CD8-positive, alpha-beta memory T cell (primary cell): Measurements from ENCODE around the gene C1QTNF12. TPM values are rescaled to one million over a fixed set of nuclear protein-coding genes. Genes with fewer than 3 reads are reported as not detected.

Experiments used
- CTCF ChIA-PET: fragments of 350-600 bp; sonication (Branson Sonifier 250); formaldehyde crosslinking; loops from one replicate; lab custom pipeline; 2021; ENCODE audit warnings: antibody characterized with exemption; lab: Charles Lee
- POLR2A ChIA-PET: fragments of 350-600 bp; sonication (Branson Sonifier 250); formaldehyde crosslinking; loops from one replicate; lab custom pipeline; 2021; ENCODE audit warnings: antibody characterized with exemption; lab: Charles Lee
- DNase-seq, 5 donors: peaks; one replicate each; pipeline versions ENCODE4 v3.0.0 to v3.0.0-alpha.2; 2020 to 2022; ENCODE audit warnings: mixed read lengths in 1 of 5
- H3K27ac ChIP-seq: one replicate; pipeline ENCODE4 v1.7.0; 2013; ENCODE audit warnings: low read depth, mild to moderate bottlenecking, low read length, moderate library complexity
- H3K27me3 ChIP-seq: 2 replicates; pipeline ENCODE4 v1.7.0; 2013; ENCODE audit warnings: low read length, mild to moderate bottlenecking; ENCODE audit not compliant: insufficient read depth, poor library complexity, severe bottlenecking
- H3K36me3 ChIP-seq: 2 replicates; pipeline ENCODE4 v1.7.0; 2013; ENCODE audit warnings: mild to moderate bottlenecking, low read length, moderate library complexity; ENCODE audit not compliant: insufficient read depth
- H3K4me1 ChIP-seq: 2 replicates; pipeline ENCODE4 v1.7.0; 2013; ENCODE audit warnings: mild to moderate bottlenecking, low read length, moderate library complexity; ENCODE audit not compliant: insufficient read depth
- H3K4me3 ChIP-seq: 2 replicates; pipeline ENCODE4 v1.7.0; 2013; ENCODE audit warnings: mild to moderate bottlenecking, low read length
- H3K9me3 ChIP-seq: 2 replicates; pipeline ENCODE4 v1.7.0; 2013; ENCODE audit warnings: mild to moderate bottlenecking, low read length
- H3K27ac Mint-ChIP-seq, 8 donors: one replicate each; pipeline ENCODE4 v1.8.0; 2020 to 2021; ENCODE audit warnings: mixed read lengths in 8 of 8, mild to moderate bottlenecking in 6 of 8, inconsistent platforms in 3 of 8, moderate library complexity in 3 of 8
- H3K27me3 Mint-ChIP-seq, 2 donors: one replicate each; pipeline ENCODE4 v1.8.0; 2020 to 2021; ENCODE audit warnings: mixed read lengths in 2 of 2, mild to moderate bottlenecking in 1 of 2, moderate library complexity in 1 of 2
- H3K36me3 Mint-ChIP-seq, 3 donors: one replicate each; pipeline ENCODE4 v1.8.0; 2020 to 2021; ENCODE audit warnings: mixed read lengths in 3 of 3, inconsistent platforms in 1 of 3, mild to moderate bottlenecking in 1 of 3
- H3K4me1 Mint-ChIP-seq, 3 donors: one replicate each; pipeline ENCODE4 v1.8.0; 2020 to 2021; ENCODE audit warnings: mixed read lengths in 3 of 3, inconsistent platforms in 1 of 3, mild to moderate bottlenecking in 1 of 3
- H3K4me3 Mint-ChIP-seq, 7 donors: one replicate each; pipeline ENCODE4 v1.8.0; 2020 to 2021; ENCODE audit warnings: mixed read lengths in 7 of 7, mild to moderate bottlenecking in 6 of 7, moderate library complexity in 4 of 7, inconsistent platforms in 2 of 7
- H3K9me3 Mint-ChIP-seq, 5 donors: one replicate each; pipeline ENCODE4 v1.8.0; 2020 to 2022; ENCODE audit warnings: mixed read lengths in 5 of 5, mild to moderate bottlenecking in 3 of 5, moderate library complexity in 2 of 5, inconsistent platforms in 1 of 5
- polyA plus RNA-seq: library from polyadenylated mRNA; unstranded; fragments of 300-500 nt; fragmentation: Illumina TruSeq; gene quantifications from one replicate; pipeline ENCODE4 v1.2.3, GENCODE V29; 2021
- total RNA-seq, 2 experiments: library from RNA; stranded (reverse); gene quantifications; one replicate each; pipeline ENCODE4 v1.2.3, GENCODE V29; 2021

C1QTNF12 gene
- total and polyA plus RNA-seq, 3 experiments from 2014 or later = 0.51 to 1.1 TPM; not detected in 1

DNA sequence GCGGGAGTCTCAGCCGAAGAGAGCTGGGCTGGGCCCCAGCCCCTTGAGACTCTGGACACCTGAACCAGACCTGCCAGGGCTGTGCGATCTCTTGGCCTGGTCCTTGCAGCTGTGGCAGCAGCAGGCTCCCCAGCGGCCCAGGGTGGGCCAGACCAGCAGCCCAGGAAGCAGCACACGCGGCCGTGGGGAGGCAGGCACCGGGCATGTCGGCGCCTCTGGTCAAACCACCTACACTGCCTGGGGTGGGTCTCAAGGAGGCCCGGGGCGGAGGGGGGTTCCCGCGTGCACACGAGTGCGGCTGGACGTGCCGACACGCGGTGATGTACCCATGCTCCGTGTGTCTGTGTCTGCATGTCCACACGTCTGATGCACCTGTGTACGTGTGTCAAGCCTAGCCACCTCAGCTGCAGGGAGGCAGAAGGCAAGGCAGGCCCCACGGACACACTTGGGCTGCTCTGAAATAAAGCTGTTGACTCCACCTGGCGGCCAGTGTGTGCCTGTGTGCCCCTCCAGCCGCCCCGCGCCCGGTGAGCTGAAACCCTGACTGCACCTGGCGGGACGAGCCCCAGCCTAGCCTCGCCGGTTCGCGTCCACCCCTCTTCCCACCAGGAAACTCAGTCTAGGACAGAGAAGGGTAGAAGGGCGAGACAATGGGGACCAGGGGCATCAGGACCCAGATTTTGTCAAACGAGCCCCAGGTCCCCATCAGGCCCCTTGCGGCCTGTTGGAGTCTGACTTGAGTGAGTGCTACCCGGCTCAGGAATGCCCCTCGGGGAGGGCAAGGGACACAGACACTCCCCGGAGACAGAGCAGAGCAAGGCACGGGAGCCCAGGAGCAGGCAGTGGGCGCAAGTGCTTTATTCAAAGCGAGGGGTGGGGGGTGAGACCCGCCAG lies 45.3 kb upstream of the C1QTNF12 start:
- no peaks in the 10 kb centered on the region for H3K36me3 Mint-ChIP-seq
- H3K27ac Mint-ChIP-seq = no peak overlapping the region
- DNase-seq = peak; percentile 48 to 78 (median 55)
- peaks cover 0 to 4% (median 0%) of the 10 kb centered on the region in 3 donors for H3K4me1 Mint-ChIP-seq
- H3K27ac ChIP-seq = no peak overlapping the region
- no peaks in the 10 kb centered on the region for H3K9me3 Mint-ChIP-seq
- no peak overlapping the region for H3K4me3 ChIP-seq
- no peak overlapping the region for H3K4me3 Mint-ChIP-seq
- no peaks in the 10 kb centered on the region for H3K27me3 ChIP-seq
- no peaks in the 10 kb centered on the region for H3K9me3 ChIP-seq
- CTCF ChIA-PET = interaction anchor here (0.6 to 2.7 kb wide), 12 partner anchors 8 to 307 kb away, joined by 3 to 52 read pairs (median 4); no protein-coding TSS in a partner anchor
- H3K36me3 ChIP-seq = no peaks in the 10 kb centered on the region
- POLR2A ChIA-PET = interaction anchor here (1.0 kb wide), 1 partner anchor 13 kb away, joined by 3 read pairs; no protein-coding TSS in a partner anchor
- no peaks in the 10 kb centered on the region for H3K4me1 ChIP-seq
- H3K27me3 Mint-ChIP-seq = no peaks in the 10 kb centered on the region

DNA sequence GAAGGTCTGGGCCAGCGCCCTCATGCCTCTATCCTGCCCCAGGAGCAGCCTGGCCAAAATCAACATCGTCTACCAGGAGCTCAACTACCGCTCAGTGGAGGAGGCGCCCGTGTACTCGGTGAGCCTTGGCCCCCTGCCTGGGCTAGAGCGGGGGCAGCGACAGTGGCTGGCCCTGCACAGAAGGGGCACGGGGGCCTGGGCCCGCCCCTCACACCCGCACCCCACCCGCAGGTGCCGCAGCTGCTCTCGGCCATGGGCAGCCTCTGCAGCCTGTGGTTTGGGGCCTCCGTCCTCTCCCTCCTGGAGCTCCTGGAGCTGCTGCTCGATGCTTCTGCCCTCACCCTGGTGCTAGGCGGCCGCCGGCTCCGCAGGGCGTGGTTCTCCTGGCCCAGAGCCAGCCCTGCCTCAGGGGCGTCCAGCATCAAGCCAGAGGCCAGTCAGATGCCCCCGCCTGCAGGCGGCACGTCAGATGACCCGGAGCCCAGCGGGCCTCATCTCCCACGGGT lies 44.6 kb upstream of the C1QTNF12 start:
- Mint-ChIP-seq H3K4me3 (no peak overlapping the region), H3K36me3 (no peaks in the 10 kb centered on the region), H3K4me1 (peaks cover 0 to 4% (median 0%) of the 10 kb centered on the region in 3 donors), H3K9me3 (no peaks in the 10 kb centered on the region), H3K27me3 (no peaks in the 10 kb centered on the region), H3K27ac (no peak overlapping the region)
- DNase-seq = no peak
- Histone ChIP-seq H3K9me3 (no peaks in the 10 kb centered on the region), H3K4me1 (no peaks in the 10 kb centered on the region), H3K27me3 (no peaks in the 10 kb centered on the region), H3K36me3 (no peaks in the 10 kb centered on the region), H3K4me3 (no peak overlapping the region), H3K27ac (no peak overlapping the region)
- ChIA-PET CTCF (interaction anchor here (1.1 to 2.7 kb wide), 10 partner anchors 9 to 307 kb away, joined by 3 to 52 read pairs (median 4); no protein-coding TSS in a partner anchor), POLR2A (interaction anchor here (1.0 kb wide), 1 partner anchor 14 kb away, joined by 3 read pairs; no protein-coding TSS in a partner anchor)

DNA sequence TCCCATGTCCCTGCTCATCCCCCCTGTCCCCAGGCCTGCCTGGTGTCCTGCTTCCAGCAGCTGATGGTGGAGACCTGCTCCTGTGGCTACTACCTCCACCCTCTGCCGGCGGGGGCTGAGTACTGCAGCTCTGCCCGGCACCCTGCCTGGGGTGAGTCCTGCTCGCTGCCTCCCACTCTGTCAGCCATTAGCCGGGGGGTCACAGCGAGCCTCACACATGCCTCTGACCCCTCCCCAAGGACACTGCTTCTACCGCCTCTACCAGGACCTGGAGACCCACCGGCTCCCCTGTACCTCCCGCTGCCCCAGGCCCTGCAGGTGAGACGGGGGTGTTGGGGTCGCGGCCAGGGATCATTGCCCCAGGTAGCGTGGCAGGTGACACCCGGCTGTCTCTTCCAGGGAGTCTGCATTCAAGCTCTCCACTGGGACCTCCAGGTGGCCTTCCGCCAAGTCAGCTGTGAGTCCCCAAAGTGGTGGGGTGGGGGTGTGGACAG lies 43.8 kb upstream of the C1QTNF12 start:
- Histone ChIP-seq H3K27ac (no peak overlapping the region), H3K27me3 (no peaks in the 10 kb centered on the region), H3K9me3 (no peaks in the 10 kb centered on the region), H3K4me3 (no peak overlapping the region), H3K36me3 (no peaks in the 10 kb centered on the region), H3K4me1 (no peaks in the 10 kb centered on the region)
- peak in 4 of 5 donors; percentile 36 to 67 (median 58) for DNase-seq
- ChIA-PET POLR2A (no interaction called here), CTCF (interaction anchor here (1.6 to 2.7 kb wide), 2 partner anchors 10 to 169 kb away, joined by 6 to 52 read pairs; no protein-coding TSS in a partner anchor)
- peaks cover 0 to 4% (median 0%) of the 10 kb centered on the region in 3 donors for H3K4me1 Mint-ChIP-seq
- H3K9me3 Mint-ChIP-seq = no peaks in the 10 kb centered on the region
- H3K36me3 Mint-ChIP-seq = no peaks in the 10 kb centered on the region
- no peaks in the 10 kb centered on the region for H3K27me3 Mint-ChIP-seq
- H3K4me3 Mint-ChIP-seq = no peak overlapping the region
- H3K27ac Mint-ChIP-seq = no peak overlapping the region

DNA sequence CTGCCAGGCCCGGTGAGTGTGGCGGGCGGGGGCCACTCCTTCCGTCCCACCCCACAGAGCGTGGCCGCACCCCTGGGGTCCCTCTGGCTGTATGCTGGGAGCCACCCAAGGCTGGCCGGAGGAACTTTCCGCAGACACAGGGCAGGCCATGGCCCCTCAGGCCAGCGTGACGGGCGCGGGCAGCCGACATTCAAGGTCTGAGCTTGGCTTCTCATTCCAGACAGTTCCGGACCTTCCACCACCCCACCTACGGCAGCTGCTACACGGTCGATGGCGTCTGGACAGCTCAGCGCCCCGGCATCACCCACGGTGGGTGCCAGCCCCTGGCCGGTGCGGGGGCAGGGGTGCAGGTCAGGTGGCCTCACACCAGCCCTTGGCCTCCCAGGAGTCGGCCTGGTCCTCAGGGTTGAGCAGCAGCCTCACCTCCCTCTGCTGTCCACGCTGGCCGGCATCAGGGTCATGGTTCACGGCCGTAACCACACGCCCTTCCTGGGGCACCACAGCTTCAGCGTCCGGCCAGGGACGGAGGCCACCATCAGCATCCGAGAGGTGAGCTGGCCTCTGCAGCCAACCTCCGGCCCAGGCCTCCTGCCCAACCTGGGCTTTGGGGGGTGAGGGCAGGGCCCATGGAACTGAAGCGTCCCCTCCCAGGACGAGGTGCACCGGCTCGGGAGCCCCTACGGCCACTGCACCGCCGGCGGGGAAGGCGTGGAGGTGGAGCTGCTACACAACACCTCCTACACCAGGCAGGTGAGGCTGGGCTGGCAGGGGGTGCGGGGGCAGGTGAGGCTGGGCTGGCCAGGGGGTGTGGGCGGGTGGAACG lies 41.0 kb upstream of the C1QTNF12 start:
- H3K27ac ChIP-seq = no peak overlapping the region
- no peaks in the 10 kb centered on the region for H3K27me3 Mint-ChIP-seq
- H3K4me1 Mint-ChIP-seq = peaks cover 0 to 4% (median 0%) of the 10 kb centered on the region in 3 donors
- no peaks in the 10 kb centered on the region for H3K9me3 ChIP-seq
- CTCF ChIA-PET = interaction anchor here (0.7 kb wide), 1 partner anchor 15 kb away, joined by 3 read pairs; no protein-coding TSS in a partner anchor
- H3K4me1 ChIP-seq = no peaks in the 10 kb centered on the region
- no peak overlapping the region for H3K4me3 ChIP-seq
- no peaks in the 10 kb centered on the region for H3K27me3 ChIP-seq
- H3K36me3 Mint-ChIP-seq = no peaks in the 10 kb centered on the region
- H3K9me3 Mint-ChIP-seq = no peaks in the 10 kb centered on the region
- no peaks in the 10 kb centered on the region for H3K36me3 ChIP-seq
- H3K4me3 Mint-ChIP-seq = no peak overlapping the region
- POLR2A ChIA-PET = no interaction called here
- no peak for DNase-seq
- H3K27ac Mint-ChIP-seq = no peak overlapping the region

DNA sequence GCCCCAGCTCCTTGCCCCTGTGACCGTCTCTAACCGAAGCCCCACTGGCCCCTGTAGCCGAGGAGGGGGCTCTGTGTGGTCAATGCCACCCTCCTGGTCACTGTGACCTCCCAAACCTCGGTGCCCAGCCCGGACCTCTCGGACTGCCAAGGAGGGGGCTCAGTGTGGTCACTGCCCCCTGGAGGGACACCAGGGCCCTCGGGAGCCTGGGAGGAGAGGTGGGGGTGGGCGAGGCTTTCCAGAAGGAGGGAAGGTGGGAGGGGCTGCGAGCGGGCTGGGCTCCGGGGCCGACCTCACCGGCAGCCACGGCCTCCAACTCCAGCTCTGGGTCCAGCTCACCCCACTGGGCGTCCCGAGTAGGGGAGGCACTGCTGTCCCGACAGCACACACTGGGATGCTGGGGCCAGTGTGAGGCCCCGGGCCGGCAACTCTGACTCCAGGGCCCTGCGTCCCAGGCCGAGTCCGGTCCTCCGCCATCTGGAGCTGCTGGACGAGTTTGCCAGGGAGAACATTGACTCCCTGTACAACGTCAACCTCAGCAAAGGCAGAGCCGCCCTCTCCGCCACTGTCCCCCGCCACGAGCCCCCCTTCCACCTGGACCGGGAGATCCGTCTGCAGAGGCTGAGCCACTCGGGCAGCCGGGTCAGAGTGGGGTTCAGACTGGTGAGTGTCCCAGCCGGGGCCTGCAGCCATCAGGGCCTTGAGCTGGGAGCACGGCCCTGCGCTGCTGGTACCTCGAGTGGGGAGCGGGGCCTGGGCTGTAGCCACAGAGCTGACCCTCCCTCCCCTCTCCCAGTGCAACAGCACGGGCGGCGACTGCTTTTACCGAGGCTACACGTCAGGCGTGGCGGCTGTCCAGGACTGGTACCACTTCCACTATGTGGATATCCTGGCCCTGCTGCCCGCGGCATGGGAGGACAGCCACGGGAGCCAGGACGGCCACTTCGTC lies 40.1 kb upstream of the C1QTNF12 start:
- POLR2A ChIA-PET = no interaction called here
- Histone ChIP-seq H3K4me1 (no peaks in the 10 kb centered on the region), H3K4me3 (no peak overlapping the region), H3K27ac (no peak overlapping the region), H3K9me3 (no peaks in the 10 kb centered on the region), H3K36me3 (no peaks in the 10 kb centered on the region), H3K27me3 (no peaks in the 10 kb centered on the region)
- Mint-ChIP-seq H3K9me3 (no peaks in the 10 kb centered on the region), H3K4me3 (no peak overlapping the region), H3K27me3 (no peaks in the 10 kb centered on the region), H3K36me3 (no peaks in the 10 kb centered on the region), H3K4me1 (no peaks in the 10 kb centered on the region), H3K27ac (no peak overlapping the region)
- DNase-seq = no peak
- CTCF ChIA-PET = interaction anchor here (0.7 to 1.1 kb wide), 2 partner anchors 16 to 164 kb away, joined by 3 to 4 read pairs; no protein-coding TSS in a partner anchor

DNA sequence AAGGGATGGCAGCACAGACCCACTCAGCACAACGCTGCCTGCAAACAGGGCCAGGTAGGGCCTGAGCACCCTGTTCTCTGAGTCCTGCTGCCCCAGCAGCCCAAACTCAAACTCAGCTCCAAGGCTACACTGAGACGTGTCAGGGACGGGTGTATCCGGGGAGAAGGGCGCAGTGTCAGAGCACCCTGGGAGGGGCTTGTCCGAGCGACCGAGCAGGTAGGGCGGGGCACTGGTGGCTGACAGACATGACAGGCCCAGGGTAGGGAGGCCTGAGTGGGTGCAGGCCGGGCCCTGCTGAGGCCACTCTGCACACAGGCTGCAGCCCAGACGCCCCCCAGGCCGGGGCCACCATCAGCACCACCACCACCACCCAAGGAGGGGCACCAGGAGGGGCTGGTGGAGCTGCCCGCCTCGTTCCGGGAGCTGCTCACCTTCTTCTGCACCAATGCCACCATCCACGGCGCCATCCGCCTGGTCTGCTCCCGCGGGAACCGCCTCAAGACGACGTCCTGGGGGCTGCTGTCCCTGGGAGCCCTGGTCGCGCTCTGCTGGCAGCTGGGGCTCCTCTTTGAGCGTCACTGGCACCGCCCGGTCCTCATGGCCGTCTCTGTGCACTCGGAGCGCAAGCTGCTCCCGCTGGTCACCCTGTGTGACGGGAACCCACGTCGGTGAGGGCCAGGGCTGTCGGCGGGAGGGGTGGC lies 39.2 kb upstream of the C1QTNF12 start:
- DNase-seq = no peak
- Histone ChIP-seq H3K9me3 (no peaks in the 10 kb centered on the region), H3K4me1 (no peaks in the 10 kb centered on the region), H3K4me3 (no peak overlapping the region), H3K27ac (no peak overlapping the region), H3K27me3 (no peaks in the 10 kb centered on the region), H3K36me3 (no peaks in the 10 kb centered on the region)
- no peaks in the 10 kb centered on the region for H3K4me1 Mint-ChIP-seq
- H3K27me3 Mint-ChIP-seq = no peaks in the 10 kb centered on the region
- ChIA-PET POLR2A (no interaction called here), CTCF (interaction anchor here (1.1 kb wide), 1 partner anchor 163 kb away, joined by 4 read pairs; no protein-coding TSS in a partner anchor)
- no peaks in the 10 kb centered on the region for H3K9me3 Mint-ChIP-seq
- H3K4me3 Mint-ChIP-seq = no peak overlapping the region
- no peaks in the 10 kb centered on the region for H3K36me3 Mint-ChIP-seq
- no peak overlapping the region for H3K27ac Mint-ChIP-seq
